ENCODE results near the gene IRX3. TPM values are rescaled to one million over a fixed set of nuclear protein-coding genes. Genes with fewer than 3 reads are reported as not detected.

The IRX3 gene
- total and polyA plus RNA-seq, 2 donors from 2014 or later: 13.5 to 37.9 TPM

DNA sequence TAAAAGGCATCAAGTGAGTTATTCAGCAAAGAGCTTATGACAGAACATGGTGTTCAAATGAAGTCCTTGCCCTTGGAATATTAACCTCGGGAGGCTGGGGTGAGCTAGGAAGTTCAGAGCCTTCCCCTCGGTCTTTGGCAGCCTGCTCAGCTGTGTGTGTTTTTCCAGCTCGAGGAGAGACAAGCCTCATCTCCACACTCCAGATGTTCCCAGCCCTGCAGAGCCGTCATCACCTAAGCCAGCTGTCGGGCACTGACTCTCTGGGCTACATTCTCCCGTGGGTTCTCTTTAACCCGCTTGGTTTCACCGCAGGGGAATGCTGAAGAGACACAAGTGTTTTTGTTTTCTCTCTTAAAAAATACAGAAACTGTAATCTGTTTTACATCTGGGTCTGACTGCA lies 47.1 kb downstream of the IRX3 start:
- no peaks in the 10 kb centered on the region for H3K36me3 ChIP-seq (ENCODE audit: control insufficient read depth in 2 of 3, insufficient read depth in 3 of 3, low read length in 3 of 3)
- H3K27ac ChIP-seq (ENCODE audit: low read depth in 2 of 2, low read length in 2 of 2): no peak overlapping the region
- H3K9me3 ChIP-seq (ENCODE audit: control insufficient read depth in 2 of 3, insufficient read depth in 1 of 3, low read length in 3 of 3): no peaks in the 10 kb centered on the region
- TF ChIP-seq, protein P1, sequence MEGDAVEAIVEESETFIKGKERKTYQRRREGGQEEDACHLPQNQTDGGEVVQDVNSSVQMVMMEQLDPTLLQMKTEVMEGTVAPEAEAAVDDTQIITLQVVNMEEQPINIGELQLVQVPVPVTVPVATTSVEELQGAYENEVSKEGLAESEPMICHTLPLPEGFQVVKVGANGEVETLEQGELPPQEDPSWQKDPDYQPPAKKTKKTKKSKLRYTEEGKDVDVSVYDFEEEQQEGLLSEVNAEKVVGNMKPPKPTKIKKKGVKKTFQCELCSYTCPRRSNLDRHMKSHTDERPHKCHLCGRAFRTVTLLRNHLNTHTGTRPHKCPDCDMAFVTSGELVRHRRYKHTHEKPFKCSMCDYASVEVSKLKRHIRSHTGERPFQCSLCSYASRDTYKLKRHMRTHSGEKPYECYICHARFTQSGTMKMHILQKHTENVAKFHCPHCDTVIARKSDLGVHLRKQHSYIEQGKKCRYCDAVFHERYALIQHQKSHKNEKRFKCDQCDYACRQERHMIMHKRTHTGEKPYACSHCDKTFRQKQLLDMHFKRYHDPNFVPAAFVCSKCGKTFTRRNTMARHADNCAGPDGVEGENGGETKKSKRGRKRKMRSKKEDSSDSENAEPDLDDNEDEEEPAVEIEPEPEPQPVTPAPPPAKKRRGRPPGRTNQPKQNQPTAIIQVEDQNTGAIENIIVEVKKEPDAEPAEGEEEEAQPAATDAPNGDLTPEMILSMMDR (IDR thresholded peaks at IDR 0.05; ENCODE audit: borderline replicate concordance, extremely low read depth, insufficient read depth): no peak
- intact Hi-C loops (cut with DNase I): no loop called here
- FAIRE-seq: no peak
- no peak for DNase-seq
- no peak overlapping the region for H3K9ac ChIP-seq (ENCODE audit: low read length in 3 of 3)
- no peak overlapping the region for H3K4me3 ChIP-seq (ENCODE audit: low read length in 3 of 3)
- no peaks in the 10 kb centered on the region for H3K4me1 ChIP-seq (ENCODE audit: control insufficient read depth in 2 of 3, insufficient read depth in 2 of 3, low read depth in 1 of 3, low read length in 3 of 3)
- H3K27me3 ChIP-seq (ENCODE audit: control insufficient read depth, insufficient read depth, low read length): no peaks in the 10 kb centered on the region

DNA sequence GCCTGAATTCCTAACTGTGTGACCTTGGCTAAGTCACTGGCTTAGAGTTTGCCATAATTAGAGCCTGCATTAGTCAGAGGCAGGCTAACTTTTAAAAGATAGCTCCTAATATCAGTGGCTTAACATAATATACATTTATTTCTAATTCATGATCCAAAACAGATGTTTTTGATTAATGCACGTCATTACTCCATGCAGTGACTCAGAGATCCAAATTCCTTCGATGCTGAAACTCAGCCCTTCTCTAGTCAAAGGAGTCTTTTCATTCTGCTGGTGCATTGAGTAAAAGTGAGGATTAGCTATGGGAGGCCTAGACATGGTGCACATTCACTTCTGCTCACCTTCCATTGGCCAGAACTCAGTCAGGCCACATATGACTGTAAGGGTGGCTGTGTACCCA lies 49.8 kb downstream of the IRX3 start:
- Histone ChIP-seq H3K4me3 (ENCODE audit: low read length in 3 of 3) (no peak overlapping the region), H3K9me3 (ENCODE audit: control insufficient read depth in 2 of 3, insufficient read depth in 1 of 3, low read length in 3 of 3) (no peaks in the 10 kb centered on the region), H3K4me1 (ENCODE audit: control insufficient read depth in 2 of 3, insufficient read depth in 2 of 3, low read depth in 1 of 3, low read length in 3 of 3) (no peaks in the 10 kb centered on the region), H3K27ac (ENCODE audit: low read depth in 2 of 2, low read length in 2 of 2) (no peak overlapping the region), H3K36me3 (ENCODE audit: control insufficient read depth in 2 of 3, insufficient read depth in 3 of 3, low read length in 3 of 3) (no peaks in the 10 kb centered on the region), H3K27me3 (ENCODE audit: control insufficient read depth, insufficient read depth, low read length) (no peaks in the 10 kb centered on the region), H3K9ac (ENCODE audit: low read length in 3 of 3) (no peak overlapping the region)
- TF ChIP-seq, protein P1 (IDR thresholded peaks at IDR 0.05; ENCODE audit: borderline replicate concordance, extremely low read depth, insufficient read depth): no peak
- intact Hi-C loops (cut with DNase I): no loop called here
- no peak for DNase-seq
- no peak for FAIRE-seq

DNA sequence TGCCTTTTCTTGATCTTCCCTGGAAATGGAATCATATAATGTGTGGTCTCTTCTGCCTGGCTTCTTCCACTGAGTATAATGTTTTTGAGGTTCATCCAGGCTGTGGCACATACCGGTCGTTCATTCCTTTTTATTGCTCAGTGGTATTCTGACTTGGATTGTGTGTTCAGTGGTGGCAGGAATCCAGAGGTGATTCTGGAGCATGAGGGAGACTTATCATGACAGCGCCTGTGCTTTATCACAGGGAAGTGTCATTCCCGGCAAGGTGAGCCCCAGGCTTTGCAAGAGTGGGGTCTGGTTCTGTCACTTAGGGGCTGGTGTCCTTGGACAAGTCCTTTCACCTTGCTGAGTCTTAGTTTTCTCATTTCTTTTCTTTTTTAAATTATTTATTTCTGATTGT lies 53.0 kb downstream of the IRX3 start:
- TF ChIP-seq, protein P1 (IDR thresholded peaks at IDR 0.05; ENCODE audit: borderline replicate concordance, extremely low read depth, insufficient read depth): no peak
- Histone ChIP-seq H3K27me3 (ENCODE audit: control insufficient read depth, insufficient read depth, low read length) (no peaks in the 10 kb centered on the region), H3K4me1 (ENCODE audit: control insufficient read depth in 2 of 3, insufficient read depth in 2 of 3, low read depth in 1 of 3, low read length in 3 of 3) (no peaks in the 10 kb centered on the region), H3K9ac (ENCODE audit: low read length in 3 of 3) (no peak overlapping the region), H3K9me3 (ENCODE audit: control insufficient read depth in 2 of 3, insufficient read depth in 1 of 3, low read length in 3 of 3) (no peaks in the 10 kb centered on the region), H3K36me3 (ENCODE audit: control insufficient read depth in 2 of 3, insufficient read depth in 3 of 3, low read length in 3 of 3) (no peaks in the 10 kb centered on the region), H3K4me3 (ENCODE audit: low read length in 3 of 3) (no peak overlapping the region), H3K27ac (ENCODE audit: low read depth in 2 of 2, low read length in 2 of 2) (no peak overlapping the region)
- DNase-seq (no peak), FAIRE-seq (no peak)
- intact Hi-C loops (cut with DNase I): no loop called here

All from kidney (tissue), 14 donors.